ENCODE data around the gene CAPZB.
"Not testable (repeated sequence)": the region's sequence is repeated elsewhere in the genome, so short reads cannot be mapped to it uniquely, and the experiment has no call there.

Gene CAPZB

DNA sequence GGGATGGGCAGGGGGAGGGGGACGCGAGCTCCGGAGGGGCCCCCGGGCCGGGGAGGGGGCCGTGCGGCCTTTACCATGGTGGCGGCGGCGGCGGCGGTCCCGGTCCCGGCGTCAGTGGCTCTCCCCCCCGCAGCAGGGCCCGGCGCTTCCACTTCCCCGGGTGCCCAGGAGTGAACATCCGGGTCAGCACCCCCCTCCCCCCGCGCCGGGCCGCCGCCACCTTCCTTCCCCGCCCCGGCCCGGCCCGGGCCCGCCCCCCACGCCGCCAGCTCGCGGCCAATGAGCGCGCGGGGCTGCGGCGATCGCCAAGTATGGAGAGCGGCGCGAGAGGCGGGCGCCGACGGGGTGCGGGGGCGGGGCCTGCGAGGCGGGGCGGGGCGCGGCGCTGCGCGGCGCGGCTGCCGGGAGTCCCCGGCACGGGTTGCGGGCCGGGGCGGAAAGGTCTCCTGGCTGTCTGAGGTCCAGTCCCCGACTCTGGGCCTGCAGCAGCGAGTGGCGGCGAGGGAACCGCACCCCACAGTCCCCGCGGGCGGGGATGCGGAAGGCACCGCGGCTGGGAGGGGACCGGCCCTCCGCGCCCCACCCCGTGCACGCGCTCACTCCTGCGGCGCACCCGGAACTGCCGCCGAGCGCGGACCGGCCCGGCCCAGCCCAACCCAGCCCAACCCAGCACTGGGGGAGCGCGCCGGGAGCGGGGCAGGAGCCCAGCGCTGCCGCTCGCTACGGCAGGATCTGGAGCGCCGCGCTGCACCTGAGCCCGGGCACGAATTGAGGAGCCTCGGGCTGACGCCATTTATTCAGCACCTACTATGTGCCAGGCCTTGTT is at the start of gene CAPZB:
TSS of gene CAPZB (minus strand) at position 178 of the 826 bp plus-strand sequence. CDS start at position 77, 101 bp downstream.
- peak; percentile 93 for DNase-seq (ENCODE audit: low spot score)

DNA sequence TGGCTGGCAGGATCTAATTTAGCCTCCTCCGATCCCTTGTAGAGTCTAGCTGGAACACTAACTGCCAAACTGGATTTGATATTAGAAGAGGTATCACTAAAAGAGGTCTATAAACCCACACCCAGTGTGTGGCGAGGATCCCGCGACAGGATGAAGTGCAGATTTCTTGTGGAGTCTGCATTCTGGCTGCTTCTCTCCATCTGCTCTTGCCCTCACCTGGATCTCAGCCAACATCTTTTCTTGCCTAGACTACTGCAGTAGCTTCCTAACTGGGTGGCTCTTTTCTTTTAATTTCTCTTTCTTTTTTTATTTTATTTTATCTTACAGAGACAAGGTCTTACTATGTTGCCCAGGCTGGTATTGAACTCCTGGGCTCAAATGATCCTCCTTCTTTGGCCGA is 48.9 kb upstream of the CAPZB start:
- DNase-seq (ENCODE audit: low spot score), result no peak

DNA sequence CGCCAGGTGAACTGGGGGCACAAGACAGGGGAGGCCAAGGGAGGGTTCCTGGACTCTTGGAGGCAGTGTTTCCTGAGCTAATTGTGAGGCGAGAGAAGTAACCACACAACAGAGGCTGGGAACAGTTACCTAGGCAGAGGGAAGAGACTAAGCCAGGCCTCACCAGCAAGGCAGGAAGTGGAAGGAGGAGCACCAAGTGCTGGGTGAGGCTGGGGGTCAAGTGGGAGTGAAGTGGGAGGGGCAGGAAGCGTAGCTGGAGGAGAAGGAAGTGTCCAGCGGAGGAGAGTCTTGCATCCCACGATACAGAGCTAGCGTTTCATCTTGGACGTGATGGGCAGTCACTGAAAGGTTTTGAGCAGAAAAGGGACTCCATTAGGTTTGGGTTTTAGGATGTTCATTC is 48.3 kb upstream of the CAPZB start:
- no peak for DNase-seq (ENCODE audit: low spot score)

DNA sequence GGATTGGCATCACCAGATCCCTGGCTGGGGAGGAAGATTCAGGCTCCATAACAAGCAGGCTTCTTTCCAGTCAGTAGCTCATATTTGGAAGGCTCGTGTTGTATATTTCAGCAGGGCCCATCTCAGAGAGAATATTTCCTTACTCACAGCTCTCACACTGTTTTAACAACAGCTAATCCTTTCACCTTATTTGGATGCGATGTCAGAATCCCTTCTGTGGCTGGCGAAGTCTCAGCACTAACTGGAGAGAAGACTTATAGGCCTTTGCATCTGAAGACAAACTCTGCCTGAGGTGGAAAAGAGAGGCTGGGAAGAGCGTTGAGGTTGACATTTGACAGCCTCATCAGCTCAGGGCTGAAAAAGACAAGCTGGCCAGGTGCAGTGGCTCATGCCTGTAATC is 47.2 kb upstream of the CAPZB start:
- no peak for DNase-seq (ENCODE audit: low spot score)

DNA sequence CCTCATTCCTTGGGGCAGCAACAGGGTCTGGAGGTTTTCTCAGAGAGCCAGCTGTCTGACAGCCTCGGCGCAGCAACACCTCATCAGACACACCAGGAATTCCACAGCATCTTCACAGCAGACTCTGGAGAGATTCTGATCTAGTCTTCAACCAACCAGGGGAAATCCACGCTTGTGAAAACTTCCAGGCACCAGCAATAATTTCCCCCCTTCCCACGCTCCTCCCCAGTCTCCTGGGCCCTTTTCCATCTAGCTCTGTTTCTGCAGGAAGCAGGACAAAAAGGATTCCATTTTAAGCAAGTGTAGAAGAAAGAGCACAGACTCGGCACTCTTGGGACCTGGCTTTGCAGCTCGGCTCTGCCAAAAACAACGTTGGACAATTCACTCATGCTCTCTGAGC is 44.3 kb upstream of the CAPZB start:
- DNase-seq (ENCODE audit: low spot score), result no peak

DNA sequence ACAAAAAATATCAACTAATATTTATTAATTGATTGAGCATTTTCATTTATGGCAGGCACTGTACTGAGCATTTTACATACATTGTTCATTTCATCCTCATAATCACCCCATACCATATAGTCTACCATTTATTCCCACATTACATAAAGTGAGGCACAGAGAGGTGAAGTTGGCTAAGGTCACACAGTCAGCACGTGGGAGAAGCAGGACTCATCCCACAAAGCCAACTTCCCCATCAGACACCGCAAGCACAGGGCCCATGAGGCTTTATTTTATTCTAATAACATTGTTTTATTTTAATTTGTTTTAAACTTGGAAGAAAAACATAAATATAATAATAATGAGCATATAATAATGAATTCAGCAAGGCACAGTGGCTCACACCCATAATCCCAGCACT is 43.1 kb upstream of the CAPZB start:
- DNase-seq (ENCODE audit: low spot score), result no peak

DNA sequence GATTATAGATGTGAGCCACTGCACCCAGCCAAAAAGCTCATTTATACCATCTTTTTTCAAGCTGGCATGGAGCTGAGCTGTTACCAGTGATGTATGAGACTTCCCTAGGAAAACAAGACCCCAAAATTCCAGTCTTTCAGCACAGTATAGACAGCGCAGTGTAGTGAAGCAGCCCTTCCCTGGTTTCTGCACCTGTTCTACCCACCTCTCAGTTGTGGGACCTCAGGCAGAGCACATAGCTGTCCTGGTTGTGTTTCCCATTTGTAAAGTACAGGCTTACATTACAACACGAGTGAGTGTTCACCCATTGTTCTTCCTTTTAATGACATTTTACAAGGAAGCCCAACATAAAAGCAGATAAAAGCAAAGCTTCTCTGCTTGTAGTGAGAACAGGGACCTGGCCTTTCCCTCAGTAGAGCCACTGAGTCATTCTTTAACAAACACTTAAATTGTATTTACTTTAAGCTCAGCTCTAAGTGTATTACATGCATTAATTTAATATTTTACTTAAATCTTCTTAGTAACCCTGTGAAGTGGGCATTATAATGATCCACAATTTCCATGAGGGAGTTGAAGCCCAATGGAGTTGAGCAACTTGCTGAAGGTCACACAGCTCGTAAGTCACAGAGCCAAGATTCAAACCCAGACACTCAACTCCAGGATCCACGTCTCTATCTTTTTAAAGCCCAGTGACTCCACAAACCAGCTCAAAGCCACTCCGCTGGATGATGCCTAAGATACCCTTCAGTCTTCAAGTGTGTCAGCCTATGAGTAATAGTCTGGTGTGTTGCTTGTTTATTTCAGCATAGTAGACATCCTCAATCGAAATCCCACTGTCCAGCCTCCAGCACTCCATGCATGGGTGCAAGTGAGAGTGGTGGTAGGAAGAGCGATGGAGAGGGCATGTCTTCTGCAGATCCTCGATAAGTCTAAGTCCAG is 40.5 kb upstream of the CAPZB start:
- no peak for DNase-seq (ENCODE audit: low spot score)

DNA sequence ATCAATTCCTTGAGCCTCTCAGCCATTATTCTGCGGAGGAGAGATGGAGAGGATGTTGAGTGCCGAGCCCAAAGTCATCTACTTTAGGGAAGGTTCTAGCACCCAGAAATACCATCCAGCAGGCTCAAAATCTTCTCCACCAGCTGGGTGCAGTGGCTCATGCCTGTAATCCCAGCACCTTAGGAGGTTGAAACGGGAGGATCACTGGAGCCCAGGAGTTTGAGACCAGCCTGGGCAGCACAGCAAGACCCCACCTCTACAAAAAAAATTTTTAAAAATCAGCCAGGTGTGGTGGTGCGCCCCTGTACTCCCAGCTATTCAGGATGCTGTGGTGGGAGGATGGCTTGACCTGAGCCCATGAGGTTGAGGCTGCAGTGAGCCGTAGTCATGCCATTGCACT is 39.5 kb upstream of the CAPZB start:
- DNase-seq (ENCODE audit: low spot score), result no peak

DNA sequence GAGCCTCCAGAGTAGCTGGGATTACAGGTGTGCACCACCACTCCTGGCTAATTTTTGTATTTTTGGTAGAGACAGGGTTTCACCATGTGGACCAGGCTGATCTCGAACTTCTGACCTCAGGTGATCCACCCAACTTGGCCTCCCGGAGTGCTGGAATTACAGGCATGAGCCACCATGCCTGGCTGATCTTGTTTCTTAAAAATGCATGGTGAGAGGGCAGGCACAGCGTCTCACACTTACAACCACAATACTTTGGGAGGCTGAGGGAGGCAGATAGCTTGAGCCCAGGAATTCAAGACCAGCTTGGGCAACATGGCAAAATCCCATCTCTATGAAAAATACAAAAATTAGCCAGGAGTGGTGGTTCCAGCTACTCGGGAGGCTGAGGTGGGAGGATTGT is 37.2 kb upstream of the CAPZB start:
- DNase-seq (ENCODE audit: low spot score), result not testable (repeated sequence)

DNA sequence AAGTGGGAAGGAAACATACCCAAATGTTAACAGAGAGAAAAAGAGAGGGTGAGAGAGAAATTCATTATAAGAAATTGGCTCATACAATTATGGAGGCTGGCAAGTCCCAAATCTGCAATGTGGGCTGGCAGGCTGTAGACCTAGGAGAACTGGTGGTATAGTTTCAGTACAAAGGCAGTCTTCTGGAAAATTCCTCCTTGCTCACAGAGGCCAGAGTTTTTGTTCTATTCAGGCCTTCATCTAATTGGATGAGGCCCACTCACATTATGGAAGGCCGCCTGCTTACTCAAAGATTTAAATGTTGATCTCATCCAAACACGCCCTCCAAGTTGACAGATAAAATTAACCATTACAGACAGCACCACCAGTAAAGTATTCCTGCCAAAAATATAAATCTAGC is 36.1 kb upstream of the CAPZB start:
- no peak for DNase-seq (ENCODE audit: low spot score)

DNA sequence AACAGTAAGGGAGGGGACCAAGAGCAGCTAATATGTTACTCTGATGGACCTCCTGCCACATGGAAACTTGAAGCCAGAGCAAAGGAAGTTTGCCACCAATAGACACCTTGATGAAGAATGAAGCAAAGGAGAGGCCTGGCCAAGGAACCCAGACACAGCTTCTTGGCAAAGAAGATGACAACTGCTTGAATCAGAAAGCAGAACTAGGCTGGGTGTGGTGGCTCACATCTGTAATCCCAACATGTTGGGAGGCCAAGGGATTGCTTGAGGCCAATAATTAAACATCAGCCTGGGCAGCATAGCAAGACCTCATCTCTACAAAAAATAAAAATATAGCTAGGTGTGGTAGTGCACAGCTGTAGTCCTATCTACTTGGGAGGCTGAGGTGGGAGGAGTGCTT is 31.7 kb upstream of the CAPZB start:
- no peak for DNase-seq (ENCODE audit: low spot score)

DNA sequence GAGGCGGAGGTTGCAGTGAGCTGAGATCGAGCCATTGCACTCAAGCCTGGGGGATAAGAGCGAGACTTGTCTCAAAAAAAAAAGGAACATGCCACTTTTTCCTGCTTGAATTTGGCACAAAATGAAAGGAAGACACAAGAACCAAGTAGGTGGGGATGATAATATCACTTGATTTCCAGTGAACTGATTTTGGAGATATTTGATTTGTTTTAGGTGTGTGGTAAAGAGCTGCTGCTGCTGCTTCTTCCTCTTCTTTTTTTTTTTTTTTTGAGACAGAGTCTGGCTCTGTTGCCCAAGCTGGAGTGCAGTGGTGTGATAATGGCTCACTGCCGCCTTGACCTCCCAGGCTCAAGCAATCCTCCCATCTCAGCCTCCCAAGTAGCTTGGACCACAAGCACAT is 29.9 kb upstream of the CAPZB start:
- DNase-seq (ENCODE audit: low spot score), result no peak

DNA sequence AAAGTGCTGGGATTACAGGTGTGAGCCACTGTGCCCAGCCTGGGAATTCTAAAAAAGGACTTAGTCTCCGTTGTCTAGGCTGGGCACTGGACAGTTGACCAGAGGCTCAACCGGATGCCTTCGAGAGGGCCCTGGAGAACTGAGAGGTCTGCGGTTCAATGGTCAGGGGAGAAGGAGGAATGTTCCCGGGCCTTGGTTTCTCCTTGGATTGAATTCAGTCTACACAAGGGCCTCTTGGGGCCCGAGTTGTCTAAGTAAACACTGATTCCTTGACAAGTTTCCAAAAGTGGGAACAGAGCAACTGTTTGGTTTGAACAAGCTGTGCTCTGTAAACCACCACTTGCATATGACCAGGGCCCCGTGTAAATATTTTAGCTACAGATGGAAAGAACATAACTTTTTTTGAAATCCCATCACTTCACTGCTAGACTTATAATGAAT is 29.1 kb upstream of the CAPZB start:
- DNase-seq (ENCODE audit: low spot score), result no peak

DNA sequence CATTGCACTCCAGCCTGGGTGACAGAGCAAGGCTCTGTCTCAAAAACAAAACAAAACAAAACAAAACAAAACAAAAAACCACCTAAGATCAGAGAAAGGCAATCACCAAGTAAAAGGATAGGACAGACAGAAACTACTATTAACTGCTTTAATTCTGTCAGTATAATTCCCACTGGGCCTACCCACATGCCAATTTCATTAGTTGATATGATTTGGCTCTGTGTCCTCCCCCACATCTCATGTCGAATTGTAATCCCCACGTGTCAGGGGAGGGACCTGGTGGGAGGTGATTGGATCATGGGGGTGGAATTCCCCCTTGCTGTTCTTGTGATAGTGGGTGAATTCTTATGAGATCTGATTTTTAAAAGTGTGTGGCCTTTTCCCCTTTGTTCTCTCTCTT is 27.2 kb upstream of the CAPZB start:
- DNase-seq (ENCODE audit: low spot score), result no peak

DNA sequence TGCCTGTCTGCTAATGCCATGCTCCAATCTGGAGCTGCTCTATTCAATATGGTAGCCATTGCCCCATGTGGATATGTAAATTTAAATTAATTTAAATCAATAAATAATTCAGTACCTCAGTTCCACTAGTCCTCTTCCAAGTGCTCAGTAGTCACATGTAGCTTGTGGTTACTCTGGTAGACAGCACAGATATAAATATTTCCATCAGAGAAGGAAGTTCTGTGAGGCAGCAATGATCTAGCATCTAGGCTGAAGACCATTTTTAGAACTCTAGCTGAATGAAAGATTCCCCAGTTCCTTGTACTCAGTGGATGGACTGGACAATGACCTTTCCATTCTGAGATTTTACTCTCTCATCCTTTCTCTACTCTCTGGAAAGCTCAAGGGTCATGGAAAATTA is 25.8 kb upstream of the CAPZB start:
- no peak for DNase-seq (ENCODE audit: low spot score)

DNA sequence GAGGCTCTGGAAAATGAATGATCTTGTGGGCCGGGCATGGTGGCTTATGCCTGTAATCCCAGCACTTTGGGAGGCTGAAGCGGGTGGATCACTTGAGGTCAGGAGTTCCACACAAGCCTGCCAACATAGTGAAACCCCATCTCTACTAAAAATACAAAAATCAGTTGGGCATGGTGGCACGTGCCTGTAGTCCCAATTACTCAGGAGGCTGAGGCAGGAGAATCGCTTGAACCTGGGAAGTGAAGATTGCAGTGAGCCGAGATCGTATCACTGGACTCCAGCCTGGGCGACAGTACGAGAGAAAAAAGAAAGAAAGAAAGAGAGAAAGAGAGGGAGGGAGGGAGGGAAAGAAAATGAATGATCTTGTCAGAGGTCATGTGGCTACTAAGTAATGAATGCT is 24.3 kb upstream of the CAPZB start:
- DNase-seq (ENCODE audit: low spot score), result not testable (repeated sequence)

DNA sequence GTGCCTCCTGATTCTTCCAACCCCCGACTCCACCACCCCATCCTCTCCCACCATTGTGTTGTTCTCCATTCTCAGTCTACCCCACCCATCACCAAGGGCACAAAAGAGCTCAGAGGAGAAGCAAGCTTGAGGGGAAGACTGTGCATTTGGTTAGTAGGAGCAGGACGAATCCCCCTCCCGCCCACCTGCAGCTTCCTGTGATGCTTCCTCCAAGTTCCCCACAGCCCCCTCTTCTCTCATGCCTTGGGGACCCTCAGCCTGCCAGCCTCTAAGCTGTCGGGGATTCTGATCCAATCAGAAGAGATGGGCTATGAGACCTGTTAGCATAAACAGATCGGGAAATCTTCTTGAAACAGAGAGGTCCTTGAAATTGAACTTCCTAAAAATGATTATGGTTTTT is 22.2 kb upstream of the CAPZB start:
- no peak for DNase-seq (ENCODE audit: low spot score)

DNA sequence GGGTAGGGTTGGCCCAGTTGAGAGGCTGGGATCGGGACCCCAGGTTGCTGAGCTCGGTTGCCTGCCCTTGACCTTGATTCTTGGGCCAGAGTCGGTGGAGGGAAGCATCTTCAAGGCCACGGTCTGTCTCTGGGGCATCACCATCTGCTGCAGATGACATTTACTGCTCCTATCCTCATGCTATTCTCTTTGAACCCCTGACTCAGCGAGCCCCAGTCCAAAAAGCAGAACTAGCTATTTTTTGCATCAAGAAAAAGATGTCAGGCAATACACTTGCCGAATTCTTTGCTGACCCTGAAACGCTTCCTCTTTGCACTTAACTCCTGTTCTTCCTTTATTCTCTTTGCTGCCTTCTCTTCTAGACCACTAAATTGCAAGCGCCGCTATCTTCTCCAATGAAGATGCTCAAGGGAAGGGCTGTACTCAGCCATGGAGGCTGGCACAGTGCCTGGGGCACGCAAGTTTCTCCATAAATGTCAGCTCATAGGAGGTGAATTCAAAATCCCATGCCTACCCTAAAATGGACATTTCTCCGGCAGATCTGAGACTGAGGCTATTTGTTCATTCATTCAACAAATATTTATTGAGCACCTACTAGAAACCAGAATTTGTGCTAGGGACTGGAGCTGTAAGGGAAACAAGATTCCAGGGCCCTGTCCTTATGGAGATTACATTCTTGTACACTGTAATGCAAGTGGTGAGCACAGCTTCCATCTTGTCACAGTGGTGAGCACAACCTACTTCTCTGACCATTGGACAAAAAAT is 20.5 kb upstream of the CAPZB start:
- no peak for DNase-seq (ENCODE audit: low spot score)

DNA sequence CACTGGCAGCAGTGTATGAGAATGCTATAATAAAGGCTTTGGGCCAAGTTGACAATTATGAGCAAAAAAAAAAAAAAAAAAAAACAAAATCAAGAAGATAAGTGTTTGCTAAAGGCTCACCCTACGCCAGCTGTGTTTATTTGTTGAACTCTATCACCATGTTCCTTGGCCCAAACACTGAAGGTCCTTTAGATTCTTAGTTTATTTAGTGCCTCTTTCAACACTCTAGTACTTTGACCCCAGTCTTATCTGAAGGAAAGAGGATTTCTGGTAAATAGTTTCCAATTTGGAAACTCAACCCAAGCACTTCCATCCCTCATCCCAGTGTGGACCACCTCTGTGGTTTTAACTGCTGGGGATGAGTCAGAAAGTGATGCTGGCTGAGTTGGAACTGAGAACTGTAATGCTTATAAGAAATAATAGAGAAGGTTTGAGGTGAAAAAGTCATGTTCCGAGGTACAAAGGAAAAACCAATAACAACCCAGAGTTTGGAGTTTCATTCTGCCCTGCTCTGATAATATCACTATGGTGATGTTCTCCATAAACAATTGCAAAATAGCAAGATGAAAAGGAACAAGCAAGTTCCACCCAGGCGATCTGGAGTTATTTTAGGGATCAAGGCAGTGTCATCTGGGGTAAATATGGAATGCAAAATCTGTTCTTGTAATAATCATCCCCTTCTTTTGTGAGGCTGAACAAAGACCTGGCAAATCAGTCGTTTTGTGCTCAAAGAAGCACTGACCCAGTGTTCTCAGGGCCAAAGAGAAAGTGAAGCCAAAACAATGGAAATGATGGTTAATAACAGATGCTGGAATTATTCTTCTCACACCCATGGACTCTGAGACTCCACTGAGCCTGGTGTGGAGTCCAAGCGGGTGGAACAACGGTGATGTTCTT is 19.7 kb upstream of the CAPZB start:
- no peak for DNase-seq (ENCODE audit: low spot score)

DNA sequence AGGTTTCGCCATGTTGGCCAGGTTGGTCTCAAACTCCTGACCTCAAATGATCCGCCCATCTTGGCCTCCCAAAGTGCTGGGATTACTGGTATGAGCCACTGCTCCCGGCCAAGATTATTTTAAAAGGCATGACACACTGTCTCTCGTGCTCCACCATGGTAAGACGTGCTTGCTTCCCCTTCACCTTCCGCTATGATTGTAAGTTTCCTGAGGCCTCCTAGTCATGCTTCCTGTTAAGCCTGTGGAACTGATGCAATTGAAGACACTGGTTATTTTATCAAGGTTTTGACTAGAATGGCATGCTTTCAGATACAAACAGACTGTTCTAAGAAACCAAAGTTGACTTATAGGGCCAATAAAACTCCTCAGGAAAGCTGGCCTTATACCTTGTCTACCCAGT is 16.9 kb upstream of the CAPZB start:
- DNase-seq (ENCODE audit: low spot score), result not testable (repeated sequence)

DNA sequence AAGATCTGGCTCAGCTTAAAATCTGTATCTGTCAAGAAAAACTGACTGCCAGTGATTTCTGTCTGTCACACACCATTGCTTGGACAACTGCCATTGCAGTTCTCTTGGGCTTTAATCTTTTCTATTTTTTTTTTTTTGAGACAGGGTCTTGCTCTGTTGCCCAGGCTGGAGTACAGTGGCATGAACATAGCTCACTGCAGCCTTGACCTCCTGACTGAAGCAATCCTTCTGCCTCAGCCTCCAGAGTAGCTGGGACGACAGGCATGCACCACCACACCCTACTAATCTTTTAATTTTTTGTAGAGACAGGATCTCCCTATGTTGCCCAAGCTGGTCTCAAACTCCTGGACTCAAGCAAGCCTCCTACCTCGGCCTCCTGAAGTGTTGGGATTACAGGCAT is 14.5 kb upstream of the CAPZB start:
- not testable (repeated sequence) for DNase-seq (ENCODE audit: low spot score)
